CD14-positive monocyte (primary cell): ENCODE results near the gene BARHL1. TPM values are rescaled to one million over a fixed set of nuclear protein-coding genes. Genes with fewer than 3 reads are reported as not detected.
A peak's percentile ranks its signal among the peaks of the same experiment; 100 is the strongest.

ENCODE experiments used
- DNase-seq, 3 donors: peaks; one replicate each; pipeline ENCODE4 v3.0.0-alpha.2; 2011 to 2022
- H2AFZ ChIP-seq: 2 replicates; pipeline ENCODE4 v1.6.0; 2012; ENCODE audit warnings: mild to moderate bottlenecking, low read depth, low read length, inconsistent platforms; ENCODE audit not compliant: insufficient read depth, poor library complexity, severe bottlenecking
- H3K27ac ChIP-seq, 2 donors: 1 replicate in 1 of 2; 2 replicates in 1 of 2; pipeline ENCODE4 v1.5.1; 2012 to 2013; ENCODE audit warnings: low read length in 2 of 2, control low read depth in 1 of 2, inconsistent platforms in 1 of 2, low read depth in 1 of 2, mild to moderate bottlenecking in 1 of 2
- H3K27me3 ChIP-seq, 2 donors: one replicate each; pipeline versions ENCODE4 v1.6.0 to v1.6.1; 2011 to 2013; ENCODE audit warnings: low read length in 2 of 2; ENCODE audit not compliant: control insufficient read depth in 2 of 2, insufficient read depth in 2 of 2
- H3K36me3 ChIP-seq, 2 donors: replicated peaks in 1 of 2; 1 replicate in 1 of 2; 2 replicates in 1 of 2; pipeline versions ENCODE4 v1.5.1 to v1.6.1; 2012 to 2013; ENCODE audit warnings: low read length in 2 of 2, control low read depth in 1 of 2, inconsistent platforms in 1 of 2, mild to moderate bottlenecking in 1 of 2; ENCODE audit not compliant: insufficient read depth in 2 of 2, control insufficient read depth in 1 of 2
- H3K4me1 ChIP-seq, 2 donors: 1 replicate in 1 of 2; 2 replicates in 1 of 2; pipeline versions ENCODE4 v1.5.1 to v1.6.1; 2012 to 2013; ENCODE audit warnings: low read length in 2 of 2, control low read depth in 1 of 2, inconsistent platforms in 1 of 2, mild to moderate bottlenecking in 1 of 2, moderate library complexity in 1 of 2; ENCODE audit not compliant: insufficient read depth in 2 of 2, control insufficient read depth in 1 of 2
- H3K4me2 ChIP-seq: replicated peaks from 2 replicates; pipeline ENCODE3; 2012; ENCODE audit warnings: low read length, moderate library complexity, mild to moderate bottlenecking; ENCODE audit not compliant: poor library complexity, severe bottlenecking; ENCODE audit errors: extremely low read depth
- H3K4me3 ChIP-seq, 3 experiments: fragments of 200-600 bp in 1 of 3; sonication (generic) in 1 of 3; replicated peaks in 1 of 3; 1 replicate in 2 of 3; 2 replicates in 1 of 3; pipeline ENCODE4 v1.5.1; 2011 to 2013; ENCODE audit warnings: low read length in 3 of 3, mild to moderate bottlenecking in 3 of 3, control low read depth in 2 of 3, low read depth in 2 of 3, inconsistent platforms in 1 of 3, moderate library complexity in 1 of 3
- H3K79me2 ChIP-seq: 2 replicates; pipeline ENCODE4 v1.6.0; 2012; ENCODE audit warnings: mild to moderate bottlenecking, control low read depth, inconsistent platforms, low read length, moderate library complexity; ENCODE audit not compliant: insufficient read depth
- H3K9ac ChIP-seq: 2 replicates; pipeline ENCODE4 v1.6.0; 2017; ENCODE audit warnings: low read length, mild to moderate bottlenecking; ENCODE audit not compliant: insufficient read depth, poor library complexity, severe bottlenecking
- H3K9me3 ChIP-seq, 2 donors: replicated peaks in 1 of 2; 1 replicate in 1 of 2; 2 replicates in 1 of 2; pipeline versions ENCODE4 v1.5.1 to v1.6.1; 2012 to 2013; ENCODE audit warnings: low read length in 2 of 2, control low read depth in 1 of 2; ENCODE audit not compliant: control insufficient read depth in 1 of 2, insufficient read depth in 1 of 2
- H4K20me1 ChIP-seq: 2 replicates; pipeline ENCODE4 v1.6.0; 2012; ENCODE audit warnings: mild to moderate bottlenecking, low read length, control low read depth, moderate library complexity; ENCODE audit not compliant: insufficient read depth
- H3K27ac Mint-ChIP-seq, 7 donors: one replicate each; pipeline ENCODE4 v1.8.0; 2020; ENCODE audit warnings: mild to moderate bottlenecking in 7 of 7, mixed read lengths in 7 of 7, moderate library complexity in 6 of 7, inconsistent platforms in 2 of 7
- H3K27me3 Mint-ChIP-seq, 3 donors: one replicate each; pipeline ENCODE4 v1.8.0; 2021 to 2022; ENCODE audit warnings: low read depth in 3 of 3, mild to moderate bottlenecking in 3 of 3, mixed read lengths in 3 of 3, moderate library complexity in 3 of 3, inconsistent platforms in 1 of 3
- H3K36me3 Mint-ChIP-seq, 2 donors: one replicate each; pipeline ENCODE4 v1.8.0; 2020; ENCODE audit warnings: mixed read lengths in 2 of 2, inconsistent platforms in 1 of 2, mild to moderate bottlenecking in 1 of 2
- H3K4me1 Mint-ChIP-seq: one replicate; pipeline ENCODE4 v1.8.0; 2020; ENCODE audit warnings: mild to moderate bottlenecking, mixed read lengths
- H3K4me3 Mint-ChIP-seq, 2 donors: one replicate each; pipeline ENCODE4 v1.8.0; 2020; ENCODE audit warnings: mild to moderate bottlenecking in 2 of 2, mixed read lengths in 2 of 2, moderate library complexity in 1 of 2
- H3K9me3 Mint-ChIP-seq, 7 donors: one replicate each; pipeline ENCODE4 v1.8.0; 2020 to 2022; ENCODE audit warnings: mixed read lengths in 7 of 7, mild to moderate bottlenecking in 6 of 7, moderate library complexity in 6 of 7, inconsistent platforms in 2 of 7
- WGBS: methylation state at CpG from one replicate; pipeline ENCODE4 v1.1.5; 2013; ENCODE audit warnings: missing lambda C conversion rate; ENCODE audit not compliant: insufficient coverage; 5-methylcytosine and 5-hydroxymethylcytosine counted together
- intact Hi-C, 2 donors: fragments of 100-400 bp; cut with micrococcal nuclease; formaldehyde crosslinking; loops; one replicate each; pipeline versions ENCODE4 v1.15.0 to v1.15.1; 2023
- polyA plus RNA-seq, 3 donors: library from polyadenylated mRNA; depleted of rRNA in 1 of 3; unstranded in 2 of 3; stranded (reverse) in 1 of 3; fragments of 300-500 nt in 2 of 3; fragments of >200 nt in 1 of 3; fragmentation: Illumina TruSeq in 2 of 3; gene quantifications; 1 replicate in 2 of 3; 2 replicates in 1 of 3; pipeline ENCODE4 v1.2.3, GENCODE V29; 2012 to 2021
- TF ChIP-seq, protein P1 (sequence below): fragments of 200-600 bp; IDR thresholded peaks from one replicate; pipeline ENCODE4 v1.8.0; 2022; ENCODE audit warnings: antibody characterized with exemption, mild to moderate bottlenecking

BARHL1 gene
- polyA plus RNA-seq, 3 donors: not detected

DNA sequence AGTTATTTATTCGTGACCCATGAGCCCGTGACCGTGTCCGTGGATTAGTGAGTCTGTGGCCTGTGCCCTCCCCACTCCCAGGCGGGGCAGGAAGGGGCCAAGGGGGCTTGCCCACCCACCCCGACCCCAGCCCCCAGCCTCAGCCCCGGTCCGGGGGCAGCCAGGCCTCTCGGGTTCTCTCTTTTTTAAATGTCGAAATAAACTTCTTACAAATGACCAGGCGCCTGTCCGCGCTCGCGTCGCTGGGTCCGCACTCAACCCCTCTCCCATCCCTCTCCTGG lies 7.6 kb downstream of the BARHL1 start:
- Histone ChIP-seq H3K79me2 (no peaks in the 10 kb centered on the region), H4K20me1 (no peaks in the 10 kb centered on the region), H3K27me3 (peaks cover 61 to 72% of the 10 kb centered on the region in 2 donors), H3K9ac (no peak overlapping the region), H3K4me3 (no peak overlapping the region), H3K4me1 (no peaks in the 10 kb centered on the region), H3K4me2 (no peak overlapping the region), H3K9me3 (peaks cover 0 to 22% of the 10 kb centered on the region in 2 donors), H3K36me3 (peaks cover 0 to 8% of the 10 kb centered on the region in 2 donors), H2AFZ (no peak overlapping the region), H3K27ac (no peak overlapping the region)
- Mint-ChIP-seq H3K4me1 (peaks cover 9% of the 10 kb centered on the region), H3K27me3 (peaks cover 63 to 74% (median 70%) of the 10 kb centered on the region in 3 donors), H3K9me3 (peaks cover 0 to 23% (median 3%) of the 10 kb centered on the region in 7 donors), H3K36me3 (peaks cover 16 to 25% of the 10 kb centered on the region in 2 donors), H3K27ac (no peak overlapping the region), H3K4me3 (peak overlapping the region in 1 of 2 donors; percentile 78)
- TF ChIP-seq, protein P1, sequence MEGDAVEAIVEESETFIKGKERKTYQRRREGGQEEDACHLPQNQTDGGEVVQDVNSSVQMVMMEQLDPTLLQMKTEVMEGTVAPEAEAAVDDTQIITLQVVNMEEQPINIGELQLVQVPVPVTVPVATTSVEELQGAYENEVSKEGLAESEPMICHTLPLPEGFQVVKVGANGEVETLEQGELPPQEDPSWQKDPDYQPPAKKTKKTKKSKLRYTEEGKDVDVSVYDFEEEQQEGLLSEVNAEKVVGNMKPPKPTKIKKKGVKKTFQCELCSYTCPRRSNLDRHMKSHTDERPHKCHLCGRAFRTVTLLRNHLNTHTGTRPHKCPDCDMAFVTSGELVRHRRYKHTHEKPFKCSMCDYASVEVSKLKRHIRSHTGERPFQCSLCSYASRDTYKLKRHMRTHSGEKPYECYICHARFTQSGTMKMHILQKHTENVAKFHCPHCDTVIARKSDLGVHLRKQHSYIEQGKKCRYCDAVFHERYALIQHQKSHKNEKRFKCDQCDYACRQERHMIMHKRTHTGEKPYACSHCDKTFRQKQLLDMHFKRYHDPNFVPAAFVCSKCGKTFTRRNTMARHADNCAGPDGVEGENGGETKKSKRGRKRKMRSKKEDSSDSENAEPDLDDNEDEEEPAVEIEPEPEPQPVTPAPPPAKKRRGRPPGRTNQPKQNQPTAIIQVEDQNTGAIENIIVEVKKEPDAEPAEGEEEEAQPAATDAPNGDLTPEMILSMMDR: no peak
- WGBS: 5% methylated on average over 9 of the region's 17 CpGs
- intact Hi-C loops: no loop called here
- DNase-seq: no peak

GRCh38 chr9:132590318-132591182 lies 8.1 kb downstream of the BARHL1 start:
- H4K20me1 ChIP-seq: no peaks in the 10 kb centered on the region
- H3K4me1 ChIP-seq: no peaks in the 10 kb centered on the region
- no peak overlapping the region for H3K27ac ChIP-seq
- no peak overlapping the region for H3K4me2 ChIP-seq
- TF ChIP-seq, protein P1: no peak
- peaks cover 55 to 66% of the 10 kb centered on the region in 2 donors for H3K27me3 ChIP-seq
- no peak overlapping the region for H2AFZ ChIP-seq
- peaks cover 57 to 69% (median 64%) of the 10 kb centered on the region in 3 donors for H3K27me3 Mint-ChIP-seq
- intact Hi-C loops: no loop called here
- no peak overlapping the region for H3K4me3 ChIP-seq
- DNase-seq: no peak
- H3K4me3 Mint-ChIP-seq: peak overlapping the region in 1 of 2 donors; percentile 78
- H3K79me2 ChIP-seq: no peaks in the 10 kb centered on the region
- WGBS: 3% methylated on average over 56 of the region's 73 CpGs
- H3K36me3 ChIP-seq: peaks cover 0 to 8% of the 10 kb centered on the region in 2 donors
- no peak overlapping the region for H3K27ac Mint-ChIP-seq
- H3K9me3 Mint-ChIP-seq: peaks cover 0 to 17% (median 3%) of the 10 kb centered on the region in 7 donors
- peaks cover 9% of the 10 kb centered on the region for H3K4me1 Mint-ChIP-seq
- peaks cover 0 to 21% of the 10 kb centered on the region in 2 donors for H3K9me3 ChIP-seq
- peaks cover 19 to 29% of the 10 kb centered on the region in 2 donors for H3K36me3 Mint-ChIP-seq
- no peak overlapping the region for H3K9ac ChIP-seq
